ENCODE measurements around the gene ANKFN1. TPM values are rescaled to one million over a fixed set of nuclear protein-coding genes. Genes with fewer than 3 reads are reported as not detected.

Gene ANKFN1
- total and polyA plus RNA-seq, 10 of the 15 experiments (the other 5 are each of a cell fraction or from before 2014, with no cell fraction given) = 0.19 TPM; not detected in 9

- no peaks in the 10 kb centered on the region for H3K4me1 ChIP-seq (ENCODE audit: control insufficient read depth, insufficient read depth, low read length)
- H3K4me2 ChIP-seq (ENCODE audit: control insufficient read depth, insufficient read depth) = no peak overlapping the region
- no peaks in the 10 kb centered on the region for H3K27me3 ChIP-seq (replicated peaks in 1 of 2; ENCODE audit: control insufficient read depth in 2 of 2, insufficient read depth in 2 of 2, low read length in 1 of 2)
- POLR2A ChIA-PET = no interaction called here
- H3K79me2 ChIP-seq (ENCODE audit: control insufficient read depth, insufficient read depth, low read length) = no peaks in the 10 kb centered on the region
- no peak overlapping the region for H3K27ac ChIP-seq (ENCODE audit: control insufficient read depth, insufficient read depth)
- no peaks in the 10 kb centered on the region for H3K36me3 ChIP-seq (ENCODE audit: control insufficient read depth in 2 of 2, insufficient read depth in 2 of 2, low read length in 1 of 2)
- no peak overlapping the region for H3K4me3 ChIP-seq
- RAD21 ChIA-PET (ENCODE audit: unreplicated experiment) = no interaction called here
- FAIRE-seq = no peak
- intact Hi-C loops (cut with micrococcal nuclease; ENCODE audit: unreplicated experiment) (no loop called here), in situ Hi-C loops (cut with MboI) (no loop called here)
- 0% methylated on average over 2 of the region's 2 CpGs for WGBS (ENCODE audit: insufficient coverage, insufficient replicate concordance, low lambda C conversion rate, missing lambda C conversion rate)
- no peaks in the 10 kb centered on the region for H4K20me1 ChIP-seq (ENCODE audit: control insufficient read depth, insufficient read depth)
- BruUV-seq (replicated peaks) = no TSS peak
- no peak for ATAC-seq
- H2AFZ ChIP-seq (ENCODE audit: control insufficient read depth, low read depth, low read length) = no peak overlapping the region
- TF ChIP-seq ZBTB40 (IDR thresholded peaks at IDR 0.05; ENCODE audit: borderline replicate concordance) = no peak
- no peak for TF ChIP-seq SREBF2 (IDR thresholded peaks at IDR 0.05; ENCODE audit: low read length)
- no peak for TF ChIP-seq SIN3A (IDR thresholded peaks at IDR 0.05; ENCODE audit: low read depth, low read length)
- TF ChIP-seq BACH1 (IDR thresholded peaks at IDR 0.05; ENCODE audit: borderline replicate concordance) = no peak
- TF ChIP-seq, protein P1, sequence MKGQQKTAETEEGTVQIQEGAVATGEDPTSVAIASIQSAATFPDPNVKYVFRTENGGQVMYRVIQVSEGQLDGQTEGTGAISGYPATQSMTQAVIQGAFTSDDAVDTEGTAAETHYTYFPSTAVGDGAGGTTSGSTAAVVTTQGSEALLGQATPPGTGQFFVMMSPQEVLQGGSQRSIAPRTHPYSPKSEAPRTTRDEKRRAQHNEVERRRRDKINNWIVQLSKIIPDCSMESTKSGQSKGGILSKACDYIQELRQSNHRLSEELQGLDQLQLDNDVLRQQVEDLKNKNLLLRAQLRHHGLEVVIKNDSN (IDR thresholded peaks at IDR 0.05; ENCODE audit: borderline replicate concordance, extremely low read length, insufficient read depth, low read depth, low read length) = no peak
- no peak for TF ChIP-seq DPF2 (IDR thresholded peaks at IDR 0.05)
- no peak for TF ChIP-seq CHD4 (IDR thresholded peaks at IDR 0.05)
- no peak for TF ChIP-seq CHD1 (IDR thresholded peaks at IDR 0.05; ENCODE audit: low read depth, low read length)
- no peak for TF ChIP-seq POLR2A (IDR thresholded peaks at IDR 0.05; ENCODE audit: low read depth, low read length)
- no peak for DNase-seq (ENCODE audit: low read depth, low spot score)
- H3K9me3 ChIP-seq (replicated peaks; ENCODE audit: control insufficient read depth, insufficient read depth, low read length) = no peaks in the 10 kb centered on the region
- CTCF ChIA-PET = no interaction called here
- SMC1A ChIA-PET (ENCODE audit: uncharacterized antibody, unreplicated experiment) = no interaction called here
- no peak overlapping the region for H3K9ac ChIP-seq (ENCODE audit: control insufficient read depth, insufficient read depth, low read length)
Measured at GRCh38 chr17:56217921-56218320, 64.6 kb downstream of the ANKFN1 start.
